ENCODE results near the gene ERCC1. TPM values are rescaled to one million over a fixed set of nuclear protein-coding genes. Genes with fewer than 3 reads are reported as not detected.
A peak's percentile ranks its signal among the peaks of the same experiment; 100 is the strongest.

ERCC1 gene
- total RNA-seq, 1 experiment from 2014 or later, result 62.4 TPM

DNA sequence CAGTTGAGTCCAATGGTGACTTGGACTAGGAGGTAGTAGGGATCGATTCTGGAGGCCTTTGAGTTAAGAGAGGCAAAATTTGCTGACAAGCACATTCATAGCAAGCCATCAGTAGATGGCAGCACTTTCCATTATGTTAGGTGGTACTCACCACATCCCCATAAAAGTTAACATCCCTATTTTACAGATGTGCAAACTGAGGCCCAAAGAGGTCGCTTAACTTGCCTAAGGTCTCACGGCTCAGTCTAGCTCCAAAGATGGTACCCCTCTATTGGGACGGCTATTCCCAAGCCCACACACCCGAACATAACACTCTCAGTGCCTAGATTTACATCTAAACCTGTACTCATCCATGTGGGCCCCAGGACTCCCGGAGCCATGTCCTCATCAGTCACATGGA lies 22.6 kb upstream of the ERCC1 start:
- H3K23ac ChIP-seq (ENCODE audit: insufficient read length, low read depth, low read length), result no peak overlapping the region
- H3K14ac ChIP-seq (ENCODE audit: insufficient read depth, low read length), result no peak overlapping the region
- H2AK5ac ChIP-seq (ENCODE audit: insufficient read length, low read length), result no peak overlapping the region
- H3K4me2 ChIP-seq (ENCODE audit: insufficient read depth, insufficient read length, low read length), result no peak overlapping the region
- H2BK12ac ChIP-seq (ENCODE audit: insufficient read length, low read depth, low read length), result no peak overlapping the region
- no peak overlapping the region for H3K27ac ChIP-seq (ENCODE audit: insufficient read length, low read depth, low read length)
- H2AFZ ChIP-seq (ENCODE audit: low read length), result no peak overlapping the region
- Mint-ChIP-seq H3K9me3 (peaks cover 0 to 3% of the 10 kb centered on the region in 2 experiments; a peak in 1 of 5 replicates), H3K36me3 (ENCODE audit: insufficient read depth in 1 of 3, low read depth in 3 of 3) (no peaks in the 10 kb centered on the region; a peak in 1 of 7 replicates), H3K27ac (no peak overlapping the region), H3K4me3 (peak overlapping the region in 1 of 2 experiments; percentile 29; a peak in 1 of 5 replicates), H3K27me3 (ENCODE audit: low read depth) (peaks cover 28% of the 10 kb centered on the region), H3K4me1 (peaks cover 22 to 35% of the 10 kb centered on the region in 2 experiments)
- no peak for DNase-seq
- H3K4me1 ChIP-seq (ENCODE audit: insufficient read depth, low read length), result peaks cover 2% of the 10 kb centered on the region; the same call in 1 of the 2 replicates
- H4K8ac ChIP-seq (replicated peaks; ENCODE audit: insufficient read length, low read depth, low read length), result no peak overlapping the region
- no peaks in the 10 kb centered on the region for H3K9me3 ChIP-seq (ENCODE audit: control insufficient read depth, low read depth, low read length)
- no peak overlapping the region for H2BK20ac ChIP-seq (ENCODE audit: low read depth, low read length, poor library complexity, severe bottlenecking)
- H3K18ac ChIP-seq (ENCODE audit: insufficient read length, low read depth, low read length), result no peak overlapping the region
- H4K91ac ChIP-seq (ENCODE audit: insufficient read length, low read depth, low read length), result no peak overlapping the region
- WGBS (ENCODE audit: extremely low coverage, insufficient read length, low lambda C conversion rate), result no CpG with 5 or more reads among the region's 6 CpGs
- no peak overlapping the region for H3K9ac ChIP-seq (ENCODE audit: extremely low read depth, insufficient read length, low read length)
- H3K23me2 ChIP-seq (ENCODE audit: insufficient read length, low read depth, low read length, poor library complexity, severe bottlenecking), result peaks cover 14% of the 10 kb centered on the region
- H3K79me1 ChIP-seq (ENCODE audit: insufficient read depth, low read depth, low read length, poor library complexity, severe bottlenecking), result no peaks in the 10 kb centered on the region
- H3T11ph ChIP-seq (ENCODE audit: low read length), result no peak overlapping the region
- no peak overlapping the region for H2BK15ac ChIP-seq (ENCODE audit: low read depth, low read length)
- H4K5ac ChIP-seq (ENCODE audit: insufficient read length, low read depth, low read length), result no peak overlapping the region
- TF ChIP-seq, protein P1, sequence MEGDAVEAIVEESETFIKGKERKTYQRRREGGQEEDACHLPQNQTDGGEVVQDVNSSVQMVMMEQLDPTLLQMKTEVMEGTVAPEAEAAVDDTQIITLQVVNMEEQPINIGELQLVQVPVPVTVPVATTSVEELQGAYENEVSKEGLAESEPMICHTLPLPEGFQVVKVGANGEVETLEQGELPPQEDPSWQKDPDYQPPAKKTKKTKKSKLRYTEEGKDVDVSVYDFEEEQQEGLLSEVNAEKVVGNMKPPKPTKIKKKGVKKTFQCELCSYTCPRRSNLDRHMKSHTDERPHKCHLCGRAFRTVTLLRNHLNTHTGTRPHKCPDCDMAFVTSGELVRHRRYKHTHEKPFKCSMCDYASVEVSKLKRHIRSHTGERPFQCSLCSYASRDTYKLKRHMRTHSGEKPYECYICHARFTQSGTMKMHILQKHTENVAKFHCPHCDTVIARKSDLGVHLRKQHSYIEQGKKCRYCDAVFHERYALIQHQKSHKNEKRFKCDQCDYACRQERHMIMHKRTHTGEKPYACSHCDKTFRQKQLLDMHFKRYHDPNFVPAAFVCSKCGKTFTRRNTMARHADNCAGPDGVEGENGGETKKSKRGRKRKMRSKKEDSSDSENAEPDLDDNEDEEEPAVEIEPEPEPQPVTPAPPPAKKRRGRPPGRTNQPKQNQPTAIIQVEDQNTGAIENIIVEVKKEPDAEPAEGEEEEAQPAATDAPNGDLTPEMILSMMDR (conservative IDR thresholded peaks at IDR 0.05), result peak; percentile 59
- H3K27me3 ChIP-seq (ENCODE audit: insufficient read depth, low read length), result no peaks in the 10 kb centered on the region; the same call in 1 of the 2 replicates
- H3K79me2 ChIP-seq (ENCODE audit: insufficient read depth, low read length), result no peaks in the 10 kb centered on the region
- H3K56ac ChIP-seq (ENCODE audit: insufficient read length, low read depth, low read length), result no peak overlapping the region
- no peak overlapping the region for H2BK5ac ChIP-seq (ENCODE audit: insufficient read length, low read length)
- no peak overlapping the region for H3K4ac ChIP-seq (ENCODE audit: low read depth, low read length)
- no peaks in the 10 kb centered on the region for H4K20me1 ChIP-seq (ENCODE audit: control insufficient read depth, insufficient read depth, insufficient read length)
- no peak overlapping the region for H2BK120ac ChIP-seq (ENCODE audit: low read depth, low read length, poor library complexity, severe bottlenecking)

Data from H9 (cell line).